ENCODE data around the gene CYP17A1.
"Not testable (repeated sequence)": the region's sequence is repeated elsewhere in the genome, so short reads cannot be mapped to it uniquely, and the experiment has no call there.

The CYP17A1 gene

DNA sequence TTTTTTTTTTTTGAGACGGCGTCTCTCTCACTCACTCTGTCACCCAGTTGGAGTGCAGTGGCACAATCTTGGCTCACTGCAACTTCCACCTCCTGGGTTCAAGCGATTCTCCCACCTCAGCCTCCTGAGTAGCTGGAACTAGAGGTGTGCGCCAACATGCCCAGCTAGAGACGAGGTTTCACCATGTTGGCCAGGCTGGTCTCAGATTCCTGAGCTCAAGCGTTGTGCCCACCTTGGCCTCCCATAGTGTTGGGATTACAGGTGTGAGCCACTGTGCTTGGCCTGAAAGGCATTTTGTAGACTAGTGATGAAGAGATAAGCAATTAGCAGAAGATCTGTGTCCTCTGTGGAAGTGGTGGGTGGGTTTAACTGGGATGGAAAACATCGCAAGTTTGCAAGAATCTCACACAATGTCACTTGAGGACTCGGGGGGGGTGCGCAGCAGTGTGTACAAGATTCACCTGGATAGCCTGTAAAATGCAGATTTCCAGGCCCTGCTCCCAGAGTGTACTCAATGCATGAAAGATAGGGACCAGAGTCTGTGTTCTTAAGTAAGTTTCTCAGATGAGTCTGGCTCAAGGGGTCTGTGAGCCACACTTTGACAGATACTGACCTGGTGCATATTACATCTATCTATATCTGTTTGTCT lies 10.9 kb downstream of the CYP17A1 start:
- Histone ChIP-seq H3K4me3 (ENCODE audit: insufficient read depth, low read length, poor library complexity, severe bottlenecking) (no peak overlapping the region), H4K20me1 (ENCODE audit: low read depth, low read length) (no peaks in the 10 kb centered on the region), H3K36me3 (ENCODE audit: low read length) (no peaks in the 10 kb centered on the region), H3K4me2 (ENCODE audit: low read depth, low read length, poor library complexity, severe bottlenecking) (no peak overlapping the region), H3K27ac (ENCODE audit: low read depth, low read length) (no peak overlapping the region), H3K9ac (ENCODE audit: low read length) (no peak overlapping the region), H3K9me2 (replicated peaks; ENCODE audit: insufficient read depth, low read length) (no peaks in the 10 kb centered on the region), H3F3A (ENCODE audit: insufficient read depth) (no peaks in the 10 kb centered on the region), H3K79me2 (ENCODE audit: insufficient read depth, low read length) (no peaks in the 10 kb centered on the region), H3K9me3 (ENCODE audit: insufficient read depth, low read length) (no peaks in the 10 kb centered on the region), H2AFZ (ENCODE audit: low read depth, low read length, severe bottlenecking) (no peak overlapping the region), H3K27me3 (ENCODE audit: low read length) (no peaks in the 10 kb centered on the region)
- no peak for TF ChIP-seq EZH2phosphoT487 (conservative IDR thresholded peaks at IDR 0.05; ENCODE audit: low read length)
- no peak for TF ChIP-seq CTCF (IDR thresholded peaks at IDR 0.05; ENCODE audit: insufficient read depth, low read length, poor library complexity, severe bottlenecking)

GRCh38 chr10:102824664-102825063 lies 12.5 kb downstream of the CYP17A1 start:
- H4K20me1 ChIP-seq (ENCODE audit: low read depth, low read length), result no peaks in the 10 kb centered on the region
- no peaks in the 10 kb centered on the region for H3K36me3 ChIP-seq (ENCODE audit: low read length)
- H3K79me2 ChIP-seq (ENCODE audit: insufficient read depth, low read length), result no peaks in the 10 kb centered on the region
- no peak overlapping the region for H3K27ac ChIP-seq (ENCODE audit: low read depth, low read length)
- no peaks in the 10 kb centered on the region for H3F3A ChIP-seq (ENCODE audit: insufficient read depth)
- no peak overlapping the region for H3K9ac ChIP-seq (ENCODE audit: low read length)
- H3K4me2 ChIP-seq (ENCODE audit: low read depth, low read length, poor library complexity, severe bottlenecking), result no peak overlapping the region
- no peaks in the 10 kb centered on the region for H3K27me3 ChIP-seq (ENCODE audit: low read length)
- no peaks in the 10 kb centered on the region for H3K9me3 ChIP-seq (ENCODE audit: insufficient read depth, low read length)
- H2AFZ ChIP-seq (ENCODE audit: low read depth, low read length, severe bottlenecking), result no peak overlapping the region
- no peaks in the 10 kb centered on the region for H3K9me2 ChIP-seq (replicated peaks; ENCODE audit: insufficient read depth, low read length)
- TF ChIP-seq EZH2phosphoT487 (conservative IDR thresholded peaks at IDR 0.05; ENCODE audit: low read length) (no peak), CTCF (IDR thresholded peaks at IDR 0.05; ENCODE audit: insufficient read depth, low read length, poor library complexity, severe bottlenecking) (no peak)
- no peak overlapping the region for H3K4me3 ChIP-seq (ENCODE audit: insufficient read depth, low read length, poor library complexity, severe bottlenecking)

- Histone ChIP-seq H3K4me3 (ENCODE audit: insufficient read depth, low read length, poor library complexity, severe bottlenecking) (no peak overlapping the region), H4K20me1 (ENCODE audit: low read depth, low read length) (no peaks in the 10 kb centered on the region), H2AFZ (ENCODE audit: low read depth, low read length, severe bottlenecking) (no peak overlapping the region), H3K36me3 (ENCODE audit: low read length) (no peaks in the 10 kb centered on the region), H3K27me3 (ENCODE audit: low read length) (no peaks in the 10 kb centered on the region), H3K27ac (ENCODE audit: low read depth, low read length) (no peak overlapping the region), H3K4me2 (ENCODE audit: low read depth, low read length, poor library complexity, severe bottlenecking) (no peak overlapping the region), H3F3A (ENCODE audit: insufficient read depth) (no peaks in the 10 kb centered on the region), H3K79me2 (ENCODE audit: insufficient read depth, low read length) (no peaks in the 10 kb centered on the region), H3K9me3 (ENCODE audit: insufficient read depth, low read length) (no peaks in the 10 kb centered on the region), H3K9me2 (replicated peaks; ENCODE audit: insufficient read depth, low read length) (no peaks in the 10 kb centered on the region), H3K9ac (ENCODE audit: low read length) (no peak overlapping the region)
- no peak for TF ChIP-seq CTCF (IDR thresholded peaks at IDR 0.05; ENCODE audit: insufficient read depth, low read length, poor library complexity, severe bottlenecking)
- TF ChIP-seq EZH2phosphoT487 (conservative IDR thresholded peaks at IDR 0.05; ENCODE audit: low read length), result no peak
These were observed 15.0 kb downstream of the CYP17A1 start for GRCh38 chr10:102822222-102822621.

- not testable (repeated sequence) for H3F3A ChIP-seq (ENCODE audit: insufficient read depth); H3K27me3 ChIP-seq (ENCODE audit: low read length); H3K9me3 ChIP-seq (ENCODE audit: insufficient read depth, low read length); H3K4me3 ChIP-seq (ENCODE audit: insufficient read depth, low read length, poor library complexity, severe bottlenecking); H3K9me2 ChIP-seq (replicated peaks; ENCODE audit: insufficient read depth, low read length); H3K27ac ChIP-seq (ENCODE audit: low read depth, low read length); H4K20me1 ChIP-seq (ENCODE audit: low read depth, low read length); H2AFZ ChIP-seq (ENCODE audit: low read depth, low read length, severe bottlenecking); H3K79me2 ChIP-seq (ENCODE audit: insufficient read depth, low read length); H3K9ac ChIP-seq (ENCODE audit: low read length); H3K4me2 ChIP-seq (ENCODE audit: low read depth, low read length, poor library complexity, severe bottlenecking); H3K36me3 ChIP-seq (ENCODE audit: low read length)
These were observed 17.2 kb downstream of the CYP17A1 start for GRCh38 chr10:102820008-102820407.

All from SU-DHL-6 (cell line).